Mucosa of rectum (tissue), 2 donors: Measurements from ENCODE around the gene CAPN7.

Source experiments
- H3K27ac ChIP-seq, 2 donors: one replicate each; pipeline ENCODE4 v1.7.0; 2013; ENCODE audit warnings: inconsistent platforms in 2 of 2, low read depth in 2 of 2, low read length in 2 of 2
- H3K27me3 ChIP-seq, 2 donors: one replicate each; pipeline ENCODE4 v1.7.0; 2013; ENCODE audit warnings: low read length in 2 of 2; ENCODE audit not compliant: control insufficient read depth in 2 of 2, insufficient read depth in 2 of 2
- H3K36me3 ChIP-seq, 2 donors: one replicate each; pipeline ENCODE4 v1.7.0; 2013; ENCODE audit warnings: low read length in 2 of 2; ENCODE audit not compliant: control insufficient read depth in 2 of 2, insufficient read depth in 2 of 2
- H3K4me1 ChIP-seq, 2 donors: one replicate each; pipeline ENCODE4 v1.7.0; 2013; ENCODE audit warnings: low read length in 2 of 2, mild to moderate bottlenecking in 1 of 2; ENCODE audit not compliant: control insufficient read depth in 2 of 2, insufficient read depth in 2 of 2
- H3K4me3 ChIP-seq, 2 donors: one replicate each; pipeline ENCODE4 v1.7.0; 2013; ENCODE audit warnings: low read length in 2 of 2
- H3K9ac ChIP-seq, 2 donors: one replicate each; pipeline ENCODE4 v1.7.0; 2013; ENCODE audit warnings: low read length in 2 of 2, low read depth in 1 of 2, mild to moderate bottlenecking in 1 of 2
- H3K9me3 ChIP-seq, 2 donors: one replicate each; pipeline ENCODE4 v1.7.0; 2013; ENCODE audit warnings: low read length in 2 of 2; ENCODE audit not compliant: control insufficient read depth in 2 of 2
- donor health status: healthy.
- donor health status: Normal muscosa, but diverticular disease.

Gene CAPN7

GRCh38 chr3:15215996-15216395 is 9.9 kb downstream of the CAPN7 start:
- Histone ChIP-seq H3K27ac (no peak overlapping the region), H3K9ac (no peak overlapping the region), H3K9me3 (no peaks in the 10 kb centered on the region), H3K4me3 (no peak overlapping the region), H3K4me1 (no peaks in the 10 kb centered on the region), H3K27me3 (no peaks in the 10 kb centered on the region), H3K36me3 (peaks cover 42 to 55% of the 10 kb centered on the region in 2 donors)

- H3K36me3 ChIP-seq: peaks cover 44 to 57% of the 10 kb centered on the region in 2 donors
- H3K27me3 ChIP-seq: no peaks in the 10 kb centered on the region
- no peaks in the 10 kb centered on the region for H3K4me1 ChIP-seq
- no peaks in the 10 kb centered on the region for H3K9me3 ChIP-seq
- no peak overlapping the region for H3K27ac ChIP-seq
- H3K9ac ChIP-seq: no peak overlapping the region
- H3K4me3 ChIP-seq: no peak overlapping the region
Observed at GRCh38 chr3:15216501-15216900, 10.5 kb downstream of the CAPN7 start.

GRCh38 chr3:15217011-15217671 is 11.1 kb downstream of the CAPN7 start:
- no peak overlapping the region for H3K4me3 ChIP-seq
- H3K27me3 ChIP-seq: no peaks in the 10 kb centered on the region
- H3K4me1 ChIP-seq: no peaks in the 10 kb centered on the region
- no peaks in the 10 kb centered on the region for H3K9me3 ChIP-seq
- no peak overlapping the region for H3K9ac ChIP-seq
- H3K36me3 ChIP-seq: peaks cover 48 to 62% of the 10 kb centered on the region in 2 donors
- H3K27ac ChIP-seq: no peak overlapping the region

- H3K9me3 ChIP-seq: no peaks in the 10 kb centered on the region
- H3K27ac ChIP-seq: no peak overlapping the region
- H3K27me3 ChIP-seq: no peaks in the 10 kb centered on the region
- peaks cover 52 to 62% of the 10 kb centered on the region in 2 donors for H3K36me3 ChIP-seq
- H3K9ac ChIP-seq: no peak overlapping the region
- no peak overlapping the region for H3K4me3 ChIP-seq
- H3K4me1 ChIP-seq: no peaks in the 10 kb centered on the region
Observed at GRCh38 chr3:15217841-15218267, 11.8 kb downstream of the CAPN7 start.

- H3K9me3 ChIP-seq: no peaks in the 10 kb centered on the region
- H3K9ac ChIP-seq: no peak overlapping the region
- H3K27ac ChIP-seq: no peak overlapping the region
- H3K36me3 ChIP-seq: peaks cover 55 to 63% of the 10 kb centered on the region in 2 donors
- no peaks in the 10 kb centered on the region for H3K27me3 ChIP-seq
- H3K4me3 ChIP-seq: no peak overlapping the region
- H3K4me1 ChIP-seq: no peaks in the 10 kb centered on the region
Observed at GRCh38 chr3:15218689-15219088, 12.6 kb downstream of the CAPN7 start.

- no peak overlapping the region for H3K4me3 ChIP-seq
- H3K9me3 ChIP-seq: no peaks in the 10 kb centered on the region
- no peak overlapping the region for H3K27ac ChIP-seq
- no peaks in the 10 kb centered on the region for H3K27me3 ChIP-seq
- no peaks in the 10 kb centered on the region for H3K4me1 ChIP-seq
- peaks cover 61 to 71% of the 10 kb centered on the region in 2 donors for H3K36me3 ChIP-seq
- no peak overlapping the region for H3K9ac ChIP-seq
Observed at GRCh38 chr3:15220056-15220455, 14.0 kb downstream of the CAPN7 start.

GRCh38 chr3:15220661-15221060 is 14.6 kb downstream of the CAPN7 start:
- H3K4me3 ChIP-seq: no peak overlapping the region
- no peak overlapping the region for H3K27ac ChIP-seq
- peaks cover 61 to 73% of the 10 kb centered on the region in 2 donors for H3K36me3 ChIP-seq
- no peaks in the 10 kb centered on the region for H3K9me3 ChIP-seq
- no peaks in the 10 kb centered on the region for H3K27me3 ChIP-seq
- no peaks in the 10 kb centered on the region for H3K4me1 ChIP-seq
- no peak overlapping the region for H3K9ac ChIP-seq

- peaks cover 61 to 75% of the 10 kb centered on the region in 2 donors for H3K36me3 ChIP-seq
- no peaks in the 10 kb centered on the region for H3K27me3 ChIP-seq
- no peak overlapping the region for H3K9ac ChIP-seq
Observed at GRCh38 chr3:15221574-15222217, 15.7 kb downstream of the CAPN7 start.

GRCh38 chr3:15223685-15224572 is 17.9 kb downstream of the CAPN7 start:
- Histone ChIP-seq H3K9ac (no peak overlapping the region), H3K4me1 (no peaks in the 10 kb centered on the region), H3K9me3 (no peaks in the 10 kb centered on the region), H3K36me3 (peaks cover 56 to 70% of the 10 kb centered on the region in 2 donors), H3K27me3 (no peaks in the 10 kb centered on the region), H3K4me3 (no peak overlapping the region), H3K27ac (no peak overlapping the region)

More at GRCh38 chr3:15221574-15222217, 15.7 kb downstream of the CAPN7 start:
- no peak overlapping the region for H3K4me3 ChIP-seq
- no peaks in the 10 kb centered on the region for H3K9me3 ChIP-seq
- H3K4me1 ChIP-seq: no peaks in the 10 kb centered on the region
- no peak overlapping the region for H3K27ac ChIP-seq

GRCh38 chr3:15228147-15228546 is 22.1 kb downstream of the CAPN7 start:
- Histone ChIP-seq H3K36me3 (peaks cover 40 to 60% of the 10 kb centered on the region in 2 donors), H3K9me3 (no peaks in the 10 kb centered on the region), H3K4me3 (no peak overlapping the region), H3K4me1 (no peaks in the 10 kb centered on the region), H3K27ac (no peak overlapping the region), H3K27me3 (no peaks in the 10 kb centered on the region), H3K9ac (no peak overlapping the region)
